HG03469 (cell line): ENCODE measurements around the gene FBXW11.
"Not testable (repeated sequence)": the region's sequence is repeated elsewhere in the genome, so short reads cannot be mapped to it uniquely, and the experiment has no call there.

Experiments
- ATAC-seq: cut with Tn5 transposase; IDR thresholded peaks from one replicate; pipeline ENCODE4 v1.9.1; 2021; ENCODE audit warnings: mild to moderate bottlenecking, moderate library complexity, moderate number of reproducible peaks; ENCODE audit not compliant: unreplicated experiment

The FBXW11 gene

DNA sequence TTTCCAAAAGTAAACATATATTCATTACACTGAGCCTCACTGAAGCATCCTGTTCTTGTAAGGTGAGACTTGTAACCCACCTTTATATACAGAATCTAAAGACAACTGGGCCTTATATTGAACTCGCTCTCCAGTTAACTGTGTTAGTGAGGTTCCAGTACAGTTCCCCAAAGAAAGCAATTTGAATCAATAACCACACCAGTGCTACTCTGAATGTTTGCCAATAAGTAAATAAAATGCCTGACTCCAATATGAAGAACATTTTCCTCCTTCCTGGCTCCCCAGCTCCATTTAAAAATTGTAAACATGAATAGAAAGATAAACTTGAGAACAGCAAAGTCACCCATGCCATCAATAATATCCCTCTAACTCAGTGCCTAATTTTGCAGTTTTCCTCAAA, 50.1 kb downstream of the FBXW11 start:
- ATAC-seq = no peak

DNA sequence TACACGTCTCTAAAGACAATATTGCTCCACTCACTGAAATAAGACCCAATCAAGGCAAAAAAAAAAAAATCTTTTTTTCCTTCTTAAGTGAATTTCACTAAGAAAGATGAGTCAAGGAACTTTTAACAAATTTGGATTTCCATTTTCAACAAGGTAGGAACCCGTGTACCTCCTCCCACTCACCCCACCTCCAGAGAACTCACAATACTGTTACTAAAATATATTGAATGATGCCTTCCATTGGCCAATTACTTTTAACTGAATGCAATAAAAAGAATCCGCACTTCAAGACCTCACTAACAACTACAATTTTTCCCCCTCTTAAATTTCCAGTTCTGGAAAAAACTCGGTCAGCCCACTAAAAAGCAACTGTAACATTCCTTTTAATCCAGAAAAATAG, 50.7 kb downstream of the FBXW11 start:
- no peak for ATAC-seq

- no peak for ATAC-seq
Measured at GRCh38 chr5:171954721-171955120, 51.7 kb downstream of the FBXW11 start.

DNA sequence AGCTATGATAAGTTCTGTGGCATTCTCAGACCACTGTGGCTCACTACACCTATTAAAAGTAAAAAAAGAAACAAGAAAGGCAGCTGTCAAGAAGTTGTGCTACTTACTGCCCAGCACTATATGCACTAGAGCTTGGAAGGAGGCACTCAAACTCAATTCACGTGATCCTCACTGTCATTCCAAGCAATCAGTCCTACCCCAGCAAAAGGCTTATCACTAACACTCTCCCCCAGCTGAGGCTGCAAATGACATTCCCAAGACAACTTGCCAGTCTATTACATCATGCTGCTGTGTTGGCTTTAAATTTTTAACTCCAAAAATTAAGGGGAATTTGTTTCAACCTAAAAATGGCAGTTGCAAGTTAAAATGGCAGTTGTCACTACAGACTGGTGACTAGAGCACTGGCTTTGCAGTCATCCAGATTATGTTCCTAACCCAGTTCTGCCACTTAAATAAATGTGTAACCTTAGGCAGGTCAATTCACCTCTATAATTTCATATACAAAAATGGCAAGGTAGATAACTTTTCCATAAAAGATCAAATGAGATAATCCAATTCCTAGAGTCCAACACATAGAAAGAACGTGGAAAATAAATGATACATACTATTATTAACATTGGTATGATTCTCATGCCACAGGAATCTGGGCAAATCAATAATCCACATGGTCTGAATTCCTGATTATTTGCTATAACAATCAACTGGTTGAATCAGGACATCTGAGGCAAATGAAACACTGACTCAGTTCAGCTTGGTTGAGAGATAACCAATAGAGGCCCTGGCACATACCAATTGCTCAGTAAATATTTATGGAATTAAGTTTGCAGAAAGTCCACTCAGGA, 52.4 kb downstream of the FBXW11 start:
- no peak for ATAC-seq

- ATAC-seq = no peak
Measured at GRCh38 chr5:171952021-171952420, 54.4 kb downstream of the FBXW11 start.

DNA sequence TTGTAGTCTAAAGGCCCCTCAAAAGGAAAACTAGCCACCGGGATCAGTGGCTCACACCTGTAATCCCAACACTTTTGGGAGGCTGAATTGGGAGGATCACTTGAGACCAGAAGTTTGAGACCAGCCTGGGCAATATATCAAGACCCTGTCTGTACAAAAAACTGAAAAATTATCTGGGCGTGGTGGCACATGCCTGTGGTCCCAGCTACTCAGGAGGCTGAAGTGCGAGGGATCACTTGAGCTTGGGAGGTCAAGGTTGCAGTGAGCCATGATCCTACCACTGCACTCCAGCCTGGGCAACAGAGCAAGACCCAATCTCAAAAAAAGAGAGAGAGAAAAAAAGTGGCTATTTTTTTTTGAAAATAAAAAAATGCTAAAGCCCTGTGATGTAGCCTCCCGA, 55.2 kb downstream of the FBXW11 start:
- no peak for ATAC-seq

DNA sequence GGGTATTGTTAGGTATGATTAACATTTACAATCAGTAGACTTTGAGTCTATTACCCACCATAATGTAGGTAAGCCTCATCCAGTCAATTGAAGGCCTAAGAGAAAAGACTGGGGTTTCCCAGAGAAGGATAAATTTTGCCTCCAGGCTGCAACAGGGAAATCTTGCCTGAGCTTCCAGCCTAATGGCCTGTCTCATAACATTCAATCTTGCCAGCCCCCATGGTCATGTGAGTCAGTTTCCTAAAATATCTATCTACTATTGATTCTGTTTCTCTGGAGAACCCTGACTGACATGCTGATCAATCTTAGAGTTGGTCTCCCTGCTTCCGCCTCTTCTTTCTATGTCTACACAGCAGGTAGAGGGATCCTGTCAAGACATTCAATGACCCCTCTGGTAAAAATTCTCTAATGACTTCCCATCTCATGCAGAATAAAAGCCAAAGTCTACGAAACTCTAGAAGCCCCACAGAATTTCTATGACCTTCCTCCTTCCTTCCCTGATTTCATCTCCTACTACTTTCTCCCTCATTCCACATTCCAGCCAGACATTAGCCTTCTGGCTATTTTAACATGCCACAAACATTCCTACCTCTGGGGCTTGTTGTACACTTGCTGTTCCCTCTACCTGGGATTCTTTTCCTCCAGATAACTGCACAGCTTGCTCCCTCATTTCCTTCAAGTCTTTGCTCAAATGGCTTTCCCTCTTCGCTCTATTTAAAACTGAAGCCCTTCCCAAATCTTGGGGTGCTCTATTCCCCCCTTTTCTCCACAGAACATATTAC, 60.2 kb downstream of the FBXW11 start:
- no peak for ATAC-seq

DNA sequence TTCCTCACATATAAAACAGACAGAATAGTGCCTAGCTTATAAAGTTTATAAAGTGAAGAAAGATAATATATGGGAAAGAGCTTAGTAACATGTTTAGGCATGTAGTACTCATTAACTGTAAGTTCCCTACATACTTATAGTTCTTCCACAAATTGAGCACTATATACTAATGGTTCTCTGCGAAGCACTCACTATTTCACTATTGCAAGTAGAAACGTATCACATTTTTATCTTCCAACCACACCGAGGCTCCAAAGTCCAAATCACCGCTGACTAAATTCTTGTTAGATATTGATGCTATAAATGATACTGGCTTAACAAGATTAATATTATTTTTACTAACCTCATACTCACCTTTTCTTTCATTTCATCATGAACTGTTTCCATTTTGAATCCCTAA, 61.0 kb downstream of the FBXW11 start:
- no peak for ATAC-seq

DNA sequence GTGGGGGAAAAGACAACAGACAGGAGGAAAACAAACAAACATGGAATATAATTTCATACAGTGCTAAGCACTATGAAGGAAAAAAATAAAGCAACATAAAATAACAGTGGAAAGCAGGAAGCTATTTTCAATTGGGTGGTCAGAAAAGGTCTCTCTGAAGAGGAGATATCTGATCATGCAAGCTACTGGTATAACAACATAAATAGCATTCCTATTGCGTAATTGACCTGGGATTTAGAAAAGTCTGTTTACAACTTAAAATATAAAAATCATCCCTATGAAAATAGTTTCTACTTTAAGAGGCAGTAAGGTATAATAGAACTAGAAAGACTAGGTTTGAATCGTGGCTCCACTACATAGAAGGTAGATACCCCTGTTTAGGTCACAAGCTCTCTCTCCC, 61.4 kb downstream of the FBXW11 start:
- no peak for ATAC-seq

- not testable (repeated sequence) for ATAC-seq
Measured at GRCh38 chr5:171942112-171942516, 64.3 kb downstream of the FBXW11 start.

GRCh38 chr5:171941675-171942074, 64.8 kb downstream of the FBXW11 start:
- ATAC-seq = not testable (repeated sequence)

DNA sequence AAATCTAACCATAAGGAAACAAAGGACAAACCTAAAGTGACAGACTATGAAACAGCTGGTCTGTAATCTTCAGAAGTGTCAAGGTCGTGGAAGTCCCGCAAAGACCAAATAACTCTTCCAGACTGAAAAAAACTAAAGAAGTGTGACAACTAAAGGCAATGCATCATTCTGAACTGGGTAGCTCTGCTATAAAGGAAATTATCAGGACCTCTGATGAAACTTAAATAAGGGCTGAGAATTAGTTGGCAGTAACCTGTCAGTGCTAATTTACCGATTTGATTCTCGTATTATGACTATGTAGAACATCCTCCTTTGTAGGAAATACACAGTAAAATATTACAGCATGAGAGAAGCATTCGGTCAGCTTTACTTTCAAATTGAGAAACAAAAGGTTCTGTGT, 65.2 kb downstream of the FBXW11 start:
- ATAC-seq = not testable (repeated sequence)

DNA sequence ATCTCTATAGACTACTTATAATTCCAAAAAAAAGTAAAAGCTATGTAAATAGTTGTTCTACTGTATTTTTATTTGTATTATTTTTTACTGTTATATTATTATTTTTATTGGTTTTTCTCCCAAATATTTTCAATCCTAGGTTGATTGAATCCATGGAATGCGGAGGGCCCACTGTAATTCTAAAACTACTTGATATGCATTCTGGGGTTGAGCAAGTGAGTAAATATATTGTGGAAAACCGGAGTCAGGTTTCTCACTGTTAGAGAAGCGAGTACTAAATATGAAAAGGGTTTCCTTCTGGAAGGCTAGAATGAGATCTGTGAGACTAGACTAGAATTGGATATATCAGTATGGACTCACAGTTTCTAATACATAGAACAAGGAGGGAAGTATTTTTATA, 66.5 kb downstream of the FBXW11 start:
- ATAC-seq = no peak

GRCh38 chr5:171938358-171938757, 68.1 kb downstream of the FBXW11 start:
- ATAC-seq = no peak

- no peak for ATAC-seq
Measured at GRCh38 chr5:171937351-171937750, 69.1 kb downstream of the FBXW11 start.

- ATAC-seq = no peak
Measured at GRCh38 chr5:171934586-171934985, 71.9 kb downstream of the FBXW11 start.

GRCh38 chr5:171931163-171931562, 75.3 kb downstream of the FBXW11 start:
- ATAC-seq = no peak

- ATAC-seq = no peak
Measured at GRCh38 chr5:171927345-171927941, 79.0 kb downstream of the FBXW11 start.

- ATAC-seq = no peak
Measured at GRCh38 chr5:171926311-171926710, 80.1 kb downstream of the FBXW11 start.

DNA sequence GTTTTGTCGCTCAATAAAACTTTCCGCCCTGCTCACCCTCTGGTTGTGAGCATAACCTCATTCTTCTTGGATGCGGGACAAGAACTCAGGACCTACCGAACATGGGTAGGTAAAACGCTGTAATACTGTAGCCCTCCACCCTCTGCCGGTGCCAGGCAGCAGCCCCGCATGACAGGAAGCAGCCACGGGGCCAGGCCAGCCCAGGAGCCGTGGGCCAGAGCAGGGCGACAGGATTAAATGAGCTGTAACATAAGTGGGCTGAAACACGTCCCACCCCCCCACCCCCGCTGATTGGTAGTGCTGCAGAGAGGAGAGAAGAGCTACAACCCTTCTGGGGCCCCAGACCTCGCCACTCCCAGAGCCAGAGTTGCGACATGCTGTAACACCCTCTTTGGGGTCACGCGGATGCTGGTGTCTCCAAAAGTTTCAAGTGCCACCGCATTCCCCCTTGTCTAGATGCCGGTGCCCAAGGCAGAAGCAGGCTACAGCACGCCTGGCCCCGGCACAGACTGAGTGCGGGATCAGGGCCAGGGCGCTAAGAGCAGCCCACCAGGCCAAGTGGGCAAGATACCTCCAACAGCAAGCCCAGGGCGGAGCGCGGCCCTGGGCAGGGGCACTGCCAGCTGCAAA, 81.8 kb downstream of the FBXW11 start:
- ATAC-seq = no peak

GRCh38 chr5:171920765-171921391, 85.6 kb downstream of the FBXW11 start:
- no peak for ATAC-seq
